Measurements from ENCODE around the gene KLF13.

KLF13 gene

DNA sequence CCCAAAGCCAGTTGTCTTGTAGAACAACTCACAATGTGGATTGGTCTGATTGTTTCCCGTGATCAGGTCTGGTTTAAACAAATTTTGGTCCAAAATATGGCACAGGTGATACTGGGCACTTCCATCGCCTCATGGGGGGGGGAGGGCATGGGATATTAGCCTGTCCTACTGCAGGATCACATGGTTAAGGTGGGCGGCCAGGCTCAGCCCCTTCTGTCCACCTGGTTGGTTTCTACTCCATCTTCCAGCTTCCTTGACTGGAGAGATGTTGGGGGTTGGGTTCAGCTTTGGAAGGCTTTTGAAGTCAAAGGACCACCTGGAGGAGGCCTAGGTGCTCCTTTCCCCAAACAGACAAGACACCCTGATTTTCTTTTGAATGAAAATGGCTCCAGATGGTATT lies 7.2 kb downstream of the KLF13 start:
- DNase-seq = no peak

DNA sequence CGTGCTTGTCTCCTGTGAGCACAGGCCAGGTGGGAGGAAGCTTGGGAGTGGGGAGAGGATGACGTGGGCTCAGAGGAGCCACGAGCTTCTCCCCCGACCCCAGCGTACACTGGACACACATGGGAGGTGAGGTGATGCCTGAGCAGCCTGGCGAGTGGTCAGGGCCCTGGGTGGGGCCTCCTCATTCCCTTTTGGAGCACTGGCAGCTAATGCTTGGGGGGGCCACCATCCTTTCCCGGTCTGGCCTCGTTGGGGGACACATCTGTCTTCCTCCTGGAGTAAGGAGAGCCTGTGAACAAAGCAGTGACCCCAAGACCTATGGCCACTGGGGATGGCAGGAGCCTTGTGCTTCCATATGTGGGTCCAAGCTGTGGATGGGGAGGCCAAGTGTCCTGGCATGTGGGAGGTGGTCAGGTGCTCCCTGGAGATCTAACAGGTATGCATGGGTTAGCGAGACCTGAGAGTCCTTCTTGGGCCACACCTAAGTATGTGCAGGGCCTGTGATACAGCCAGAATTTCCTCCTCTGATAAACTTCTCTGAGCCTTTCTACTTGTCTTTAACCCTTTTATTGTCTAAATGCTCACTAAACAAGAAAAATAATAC lies 9.5 kb downstream of the KLF13 start:
- no peak for DNase-seq

DNA sequence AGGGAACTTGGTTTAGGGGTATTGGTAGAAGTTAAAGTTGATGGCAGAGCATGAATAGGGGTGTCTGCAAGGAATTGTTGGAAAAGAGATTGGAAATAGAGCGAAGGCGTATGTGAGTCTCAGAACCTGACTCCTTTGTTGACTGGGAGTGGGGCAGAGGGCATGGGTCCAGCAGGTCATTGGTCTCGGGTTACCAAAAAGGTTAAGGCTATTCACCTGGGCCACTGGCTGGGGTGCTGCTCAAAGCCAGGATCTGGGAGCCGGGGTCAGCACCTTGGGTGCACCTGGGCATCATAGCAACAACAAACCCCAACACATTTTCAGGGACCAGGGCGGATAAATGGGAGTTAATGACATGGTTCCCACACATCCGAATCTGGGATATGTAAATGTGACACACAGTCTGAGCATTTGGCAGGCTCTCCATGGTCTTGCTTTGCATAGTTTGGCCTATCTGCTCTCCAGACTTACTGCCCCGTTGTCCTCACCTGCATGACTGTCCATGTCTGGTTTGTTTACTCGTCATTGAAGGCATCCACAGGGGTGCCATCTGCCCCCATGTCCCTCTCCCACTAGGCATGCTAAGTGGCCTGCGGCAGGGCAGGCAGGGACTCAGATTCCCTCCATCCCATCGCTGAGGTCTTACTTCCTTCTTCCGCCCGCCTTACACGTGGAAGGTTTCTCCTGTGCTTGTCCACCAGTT lies 10.1 kb downstream of the KLF13 start:
- no peak for DNase-seq

DNA sequence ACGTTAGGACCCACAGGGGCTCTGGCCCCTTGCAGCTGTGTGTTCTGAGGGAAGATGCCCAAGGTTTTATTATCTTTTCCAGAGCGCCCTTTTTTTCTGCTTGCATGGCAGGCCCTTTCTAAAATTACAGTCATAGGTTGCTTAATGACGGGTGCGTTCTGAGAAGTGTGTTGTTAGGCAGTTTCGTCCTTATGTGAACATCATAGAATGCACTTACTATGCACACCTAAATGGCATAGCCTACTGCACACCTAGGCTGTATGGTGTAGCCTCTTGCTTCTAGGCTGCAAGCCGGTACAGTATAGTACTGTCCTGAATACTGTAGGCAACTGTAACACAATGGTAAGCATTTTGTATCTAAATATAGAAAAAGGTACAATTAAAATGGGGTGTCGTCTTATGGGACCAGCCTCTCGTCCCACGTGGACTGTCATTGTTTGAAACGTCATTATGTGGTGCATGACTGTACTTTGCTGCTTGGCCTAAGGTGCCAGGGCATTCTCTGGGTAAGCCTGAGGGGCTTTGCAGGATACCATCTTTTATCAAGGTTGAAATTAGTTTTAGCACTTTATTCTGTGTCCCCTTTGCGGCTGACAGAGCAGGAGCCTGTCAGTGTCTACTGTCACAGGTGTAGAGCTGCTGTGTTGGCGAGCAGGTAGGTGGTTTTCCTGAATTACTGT lies 10.9 kb downstream of the KLF13 start:
- no peak for DNase-seq

DNA sequence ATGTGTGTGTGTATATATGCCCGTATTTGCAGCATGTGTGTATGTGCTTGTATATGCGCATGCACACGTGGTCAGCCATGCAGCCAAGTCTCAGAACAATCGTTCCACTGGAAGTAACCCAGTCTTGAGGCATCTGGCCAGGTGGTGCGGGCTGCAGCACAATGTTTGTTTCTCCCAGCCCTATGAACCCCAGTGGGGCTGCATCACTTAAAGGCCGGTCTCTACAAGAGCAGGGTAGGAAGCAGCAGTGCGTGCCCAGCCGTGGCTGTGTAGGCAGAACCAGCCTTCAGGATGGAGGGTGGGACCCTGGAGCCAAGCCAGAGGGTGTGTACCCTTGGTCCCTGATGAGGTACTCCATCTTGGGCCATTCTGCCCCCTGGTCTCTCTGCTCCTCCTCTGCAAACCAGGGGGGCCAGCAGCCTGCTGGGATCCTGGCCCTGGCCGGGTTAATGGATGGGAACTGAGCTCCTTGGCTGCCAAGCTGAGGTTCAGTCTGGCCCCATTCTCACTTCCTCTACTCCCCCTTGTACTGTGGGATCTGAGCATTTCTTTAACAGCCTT lies 11.8 kb downstream of the KLF13 start:
- no peak for DNase-seq

DNA sequence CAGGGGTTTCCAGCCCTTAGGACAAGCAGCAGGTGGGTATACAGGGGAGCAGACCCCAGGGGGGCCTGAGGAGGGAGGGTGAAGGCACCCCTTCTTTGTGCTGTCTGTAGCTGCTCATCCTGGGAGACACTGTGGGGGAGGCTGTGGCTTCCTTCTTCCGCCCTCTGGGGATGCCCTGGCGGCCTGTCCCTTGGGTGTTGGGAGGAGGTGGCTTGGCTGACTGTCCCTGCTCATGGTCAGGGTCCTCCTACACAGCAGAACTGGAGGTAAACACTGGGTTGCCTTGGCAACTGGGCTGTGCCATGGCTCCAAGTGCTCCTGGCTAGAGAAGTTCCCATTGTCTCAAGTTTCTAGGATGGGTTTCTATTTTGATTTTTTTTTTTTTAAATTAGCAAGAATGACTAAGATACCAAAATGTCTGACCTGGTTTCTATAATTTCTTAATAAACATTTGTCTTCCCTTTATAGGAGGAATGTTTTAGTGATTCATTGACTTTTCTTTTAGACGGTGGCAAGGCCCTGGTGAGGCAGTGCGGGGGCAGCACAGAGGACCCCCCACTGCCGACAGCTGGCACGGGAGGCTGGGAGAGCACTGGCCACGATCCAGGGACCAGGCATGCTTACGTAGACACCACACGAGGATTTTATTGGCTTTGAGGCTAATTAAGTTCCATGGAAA lies 12.4 kb downstream of the KLF13 start:
- no peak for DNase-seq

DNA sequence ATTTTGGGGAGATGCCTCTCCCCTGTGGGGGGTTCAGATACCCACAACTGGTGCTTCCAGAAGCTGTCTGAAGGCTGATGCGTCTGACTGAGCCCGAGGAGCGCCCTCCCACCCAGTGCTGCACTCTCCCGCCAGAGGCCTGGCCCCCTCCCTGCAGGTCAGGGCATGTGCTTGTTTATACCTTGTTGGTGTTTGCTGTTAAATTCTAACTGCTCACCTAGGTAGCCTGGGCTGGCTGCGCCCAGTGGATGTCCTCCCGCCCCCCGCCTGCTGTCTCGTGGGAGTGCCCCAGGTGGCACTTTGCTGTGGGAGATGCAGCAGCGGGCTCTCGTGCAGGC lies 12.9 kb downstream of the KLF13 start:
- no peak for DNase-seq

DNA sequence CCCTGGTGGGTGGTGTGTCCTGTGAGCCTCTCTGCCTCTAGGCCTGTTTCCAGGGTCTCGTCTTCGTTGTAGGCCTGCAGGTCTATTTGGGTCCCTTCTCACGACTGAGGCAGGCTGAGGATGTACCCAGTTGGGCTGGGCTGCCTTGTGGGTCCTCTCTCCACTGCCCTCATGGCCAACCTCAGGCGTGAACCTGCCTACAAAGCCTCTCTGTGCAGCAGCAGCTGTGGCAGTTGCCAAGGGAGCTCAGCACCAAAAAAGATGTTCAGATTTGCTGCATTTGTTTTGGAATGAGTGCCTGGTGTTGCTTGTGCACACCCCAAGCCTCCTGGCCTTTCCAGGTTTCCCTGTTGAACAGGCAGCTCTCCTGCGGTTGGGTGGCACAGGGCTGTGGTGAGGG lies 13.4 kb downstream of the KLF13 start:
- DNase-seq = no peak

DNA sequence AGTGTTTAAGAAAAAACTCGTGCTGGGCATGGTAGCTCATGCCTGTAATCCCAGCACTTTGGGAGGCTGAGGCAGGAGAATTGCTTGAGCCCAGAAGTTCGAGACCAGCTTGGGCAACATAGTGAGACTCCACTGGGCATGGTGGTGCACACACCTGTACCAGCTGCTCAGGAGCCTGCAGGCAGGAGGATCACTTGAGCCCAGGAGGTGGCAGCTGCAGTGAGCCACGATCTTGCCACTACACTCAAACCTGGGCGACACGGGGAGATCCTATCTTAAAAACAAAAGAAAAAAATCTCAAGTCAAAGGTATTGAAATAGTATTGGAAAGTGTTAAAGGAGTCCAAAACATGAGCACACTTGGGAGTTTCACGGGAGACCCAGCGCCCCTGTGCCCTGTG lies 14.0 kb downstream of the KLF13 start:
- DNase-seq = no peak

DNA sequence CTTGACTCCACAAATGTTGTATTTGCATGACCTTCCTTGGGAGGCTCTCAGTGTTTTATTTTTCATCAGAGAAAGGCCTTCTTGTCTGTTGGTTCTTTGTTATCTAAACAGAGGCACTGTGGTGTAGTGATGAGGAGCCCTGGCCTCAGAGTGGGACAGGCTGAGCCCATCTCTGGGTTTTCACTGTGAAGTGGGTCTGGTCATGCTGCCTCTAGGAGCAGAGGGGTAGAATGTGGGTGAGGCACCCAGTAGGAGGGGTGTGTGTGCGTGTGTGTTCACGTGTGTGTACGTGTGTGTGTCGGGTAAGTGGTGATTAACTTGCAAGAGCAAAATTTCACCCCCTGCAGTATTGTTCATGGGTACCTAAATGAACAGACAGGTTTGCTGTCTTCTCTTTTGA lies 14.4 kb downstream of the KLF13 start:
- no peak for DNase-seq

DNA sequence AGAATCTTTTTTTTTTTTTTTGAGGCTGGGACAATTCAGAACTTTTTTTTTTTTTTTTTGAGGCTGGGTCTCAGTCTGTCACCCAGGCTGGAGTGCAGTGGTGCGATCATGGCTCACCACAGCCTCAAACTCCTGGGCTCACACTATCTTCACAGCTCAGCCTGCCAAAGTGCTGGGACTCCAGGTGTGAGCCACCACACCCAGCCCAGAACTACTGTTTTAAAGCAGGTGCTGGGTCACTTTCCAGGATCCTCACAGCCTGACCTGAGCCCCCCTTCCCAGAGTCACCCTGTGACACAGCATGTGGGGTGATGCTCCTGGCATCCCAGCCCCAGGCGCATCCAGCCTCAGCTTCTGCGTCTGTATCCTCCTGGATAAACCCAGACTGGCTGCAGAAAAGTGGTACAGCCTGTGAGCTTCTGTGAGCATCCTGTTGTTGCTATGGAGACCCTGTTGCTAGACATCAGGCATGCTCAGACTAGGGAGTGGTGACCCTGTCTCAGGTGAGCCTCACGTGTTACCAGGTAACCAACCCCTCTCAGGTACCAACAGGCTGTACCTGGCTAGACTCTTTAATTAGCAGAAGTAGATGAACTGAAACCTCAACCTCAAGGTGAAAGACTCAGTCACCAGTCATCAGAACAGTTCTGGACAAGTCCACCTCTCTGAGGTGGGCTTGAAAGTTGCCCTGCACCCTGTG lies 15.0 kb downstream of the KLF13 start:
- no peak for DNase-seq

DNA sequence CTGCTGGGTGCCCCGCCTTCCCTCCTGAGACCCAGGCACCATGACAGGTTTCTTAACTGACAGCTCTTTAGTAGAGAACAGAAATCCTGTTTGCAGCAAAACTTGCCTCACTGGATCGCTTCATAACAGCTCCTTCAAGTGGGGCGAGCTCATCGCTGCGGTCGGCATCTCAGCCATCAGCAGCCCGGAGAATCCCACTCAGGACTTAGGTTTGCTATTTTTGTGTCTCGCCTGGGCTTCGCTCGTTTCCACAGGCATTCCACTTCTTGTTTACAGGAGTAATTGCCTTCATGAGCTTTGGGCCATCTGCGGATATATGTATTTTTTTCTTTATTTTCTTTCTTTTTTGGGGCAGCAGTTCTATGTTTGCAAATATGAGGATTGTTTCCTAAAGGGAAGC lies 15.7 kb downstream of the KLF13 start:
- DNase-seq = no peak

DNA sequence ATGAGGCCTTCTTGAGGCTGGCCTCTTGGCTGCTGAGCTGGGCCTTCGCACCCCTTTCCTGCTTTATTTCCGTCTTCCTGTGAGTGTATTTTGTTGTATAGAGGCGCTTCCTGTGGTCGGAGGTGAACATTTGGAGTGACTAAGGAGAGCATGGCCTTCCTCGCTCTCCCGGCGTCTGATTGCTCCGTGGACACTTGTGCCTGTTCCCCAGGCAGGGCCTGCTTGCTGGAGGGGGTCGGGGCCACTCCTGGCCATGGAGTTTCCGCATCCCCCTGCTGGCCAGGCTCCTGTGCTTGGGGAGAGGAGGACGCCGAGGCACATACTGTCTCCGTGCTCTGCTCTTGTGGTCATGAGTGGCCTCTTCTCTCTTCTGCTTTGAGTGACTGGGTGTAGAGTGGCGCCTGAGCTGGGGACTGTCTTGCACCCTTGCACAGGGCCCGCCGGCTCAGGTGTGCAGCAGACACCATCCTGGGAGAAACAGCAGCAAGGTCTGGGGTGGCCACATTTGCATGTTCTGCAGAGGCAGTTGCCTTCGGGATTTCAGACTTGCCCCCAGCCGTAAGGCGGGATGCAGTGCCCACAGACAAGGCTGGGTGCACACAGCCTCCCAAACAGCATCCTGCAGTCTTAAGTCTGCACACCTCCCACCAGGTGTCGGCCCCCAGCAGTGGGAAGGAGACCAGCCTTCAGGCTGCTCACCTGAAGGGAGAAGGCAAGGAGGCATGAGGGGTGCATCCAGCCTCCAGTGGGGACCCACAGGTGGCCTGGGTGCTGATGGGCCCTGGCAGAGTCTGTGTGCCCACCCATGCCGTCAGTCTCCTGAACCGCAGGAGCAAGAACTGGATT lies 16.4 kb downstream of the KLF13 start:
- no peak for DNase-seq

DNA sequence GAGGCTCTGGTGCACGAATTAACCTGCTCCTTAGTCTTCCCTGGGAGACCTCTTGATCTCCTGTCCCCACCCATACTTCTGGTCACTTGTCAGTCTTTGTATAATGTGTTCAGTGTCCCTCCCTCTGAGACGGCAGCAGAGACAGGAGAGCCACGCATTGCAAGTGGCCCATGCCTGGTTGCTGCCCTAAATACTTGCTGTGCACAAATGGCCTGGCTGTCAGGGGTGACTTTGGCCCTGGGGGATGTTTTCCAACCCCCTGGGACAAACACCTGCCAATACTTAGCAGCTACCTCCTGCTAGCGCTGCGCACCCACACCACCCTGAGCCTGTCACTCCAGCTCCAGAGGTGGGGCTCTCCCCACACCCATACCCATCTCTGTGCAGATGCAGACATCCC lies 17.2 kb downstream of the KLF13 start:
- no peak for DNase-seq

DNA sequence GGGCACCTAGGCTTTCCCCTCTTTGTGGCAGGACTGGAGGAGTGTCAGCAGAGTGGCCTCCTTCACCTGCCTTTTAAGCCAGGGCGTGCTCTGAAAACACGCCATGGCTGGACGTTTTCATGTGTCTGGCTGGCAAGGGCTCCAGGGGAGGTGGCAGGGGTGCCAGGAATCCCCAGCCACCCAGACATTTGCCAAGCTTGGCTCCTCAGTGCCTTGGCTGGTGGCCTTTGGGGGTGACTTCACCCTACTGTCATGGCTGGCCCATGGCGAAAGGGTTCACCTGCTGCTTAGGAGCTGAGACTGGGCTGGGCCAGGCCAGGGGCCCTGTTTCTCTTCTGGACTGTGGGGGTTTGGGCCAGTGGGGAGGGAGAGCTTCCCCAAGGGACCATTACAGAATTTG lies 17.6 kb downstream of the KLF13 start:
- DNase-seq = no peak

DNA sequence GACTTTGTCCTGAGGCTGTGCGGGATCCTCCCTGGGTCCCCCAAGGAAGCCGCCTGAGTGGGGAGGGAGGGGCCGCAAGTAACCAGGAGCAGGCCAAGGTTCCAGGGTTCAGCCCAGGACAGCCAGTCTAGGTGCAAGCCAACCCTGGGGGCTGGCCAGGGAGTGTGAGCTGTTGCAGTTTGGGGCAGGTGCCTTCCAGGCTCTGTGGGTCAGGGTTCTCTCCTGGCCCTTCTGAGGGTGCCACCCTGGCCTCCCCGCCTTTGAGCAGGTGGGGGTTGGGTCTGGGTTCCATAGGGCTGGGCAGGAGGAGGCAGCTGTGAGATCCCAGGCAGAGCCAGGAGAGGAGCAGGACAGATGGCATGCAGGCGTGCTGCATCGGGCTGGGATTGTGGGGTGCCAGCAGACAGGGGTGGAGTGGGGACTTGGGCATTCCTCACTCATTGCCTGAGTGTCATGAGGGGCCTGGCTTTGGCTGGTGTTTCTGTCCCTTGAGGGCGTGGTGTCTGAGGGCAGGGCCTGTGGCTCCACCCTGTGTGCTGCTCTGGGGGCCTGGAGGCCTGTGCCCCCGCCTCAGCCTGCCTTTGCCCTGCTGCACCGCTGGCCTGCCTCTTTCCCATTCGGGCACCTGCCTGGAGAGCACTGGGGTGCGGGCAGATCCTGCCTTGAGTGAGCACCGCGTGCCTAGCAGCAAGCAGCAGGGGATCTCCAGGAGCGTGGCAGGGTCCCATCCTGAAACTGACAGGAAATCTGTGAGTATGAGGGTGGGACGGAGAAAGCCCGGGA lies 18.4 kb downstream of the KLF13 start:
- DNase-seq = no peak

DNA sequence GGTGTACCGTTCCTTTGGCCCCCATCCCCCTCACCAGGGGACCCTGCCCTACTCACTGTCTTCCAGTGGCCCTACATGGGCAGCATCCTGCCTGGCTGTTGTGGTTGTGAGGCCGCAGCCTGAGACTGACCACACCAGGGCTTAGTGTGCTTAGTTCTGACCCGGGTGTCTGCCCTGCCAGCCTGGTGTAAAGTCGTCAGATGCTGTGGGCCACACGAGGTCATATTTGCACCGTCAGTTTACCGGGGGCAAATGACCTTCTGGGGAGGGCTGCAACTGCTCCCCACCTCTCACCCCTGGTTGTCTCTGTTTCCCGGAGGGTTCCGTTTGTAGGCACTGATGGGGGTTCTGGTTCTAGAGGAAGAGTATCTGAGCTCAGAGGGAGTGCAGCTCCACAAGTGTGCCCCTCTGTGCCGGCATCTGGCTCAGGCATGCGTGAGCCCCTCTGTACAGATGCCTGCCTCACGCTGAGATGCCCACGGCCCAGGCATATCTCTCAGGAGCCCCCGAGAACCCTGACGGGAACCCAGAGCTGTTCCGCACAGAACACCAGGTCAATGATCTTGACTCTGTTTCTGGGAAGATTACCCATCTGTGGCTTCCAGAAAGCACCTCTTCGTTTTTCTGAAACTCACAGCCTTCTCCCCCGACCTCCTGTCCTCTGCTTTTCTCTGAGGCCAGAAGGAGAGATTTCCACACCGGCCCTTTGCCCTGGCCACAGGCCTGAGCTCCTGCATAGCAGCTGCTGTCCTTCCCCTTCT lies 19.2 kb downstream of the KLF13 start:
- DNase-seq = no peak

DNA sequence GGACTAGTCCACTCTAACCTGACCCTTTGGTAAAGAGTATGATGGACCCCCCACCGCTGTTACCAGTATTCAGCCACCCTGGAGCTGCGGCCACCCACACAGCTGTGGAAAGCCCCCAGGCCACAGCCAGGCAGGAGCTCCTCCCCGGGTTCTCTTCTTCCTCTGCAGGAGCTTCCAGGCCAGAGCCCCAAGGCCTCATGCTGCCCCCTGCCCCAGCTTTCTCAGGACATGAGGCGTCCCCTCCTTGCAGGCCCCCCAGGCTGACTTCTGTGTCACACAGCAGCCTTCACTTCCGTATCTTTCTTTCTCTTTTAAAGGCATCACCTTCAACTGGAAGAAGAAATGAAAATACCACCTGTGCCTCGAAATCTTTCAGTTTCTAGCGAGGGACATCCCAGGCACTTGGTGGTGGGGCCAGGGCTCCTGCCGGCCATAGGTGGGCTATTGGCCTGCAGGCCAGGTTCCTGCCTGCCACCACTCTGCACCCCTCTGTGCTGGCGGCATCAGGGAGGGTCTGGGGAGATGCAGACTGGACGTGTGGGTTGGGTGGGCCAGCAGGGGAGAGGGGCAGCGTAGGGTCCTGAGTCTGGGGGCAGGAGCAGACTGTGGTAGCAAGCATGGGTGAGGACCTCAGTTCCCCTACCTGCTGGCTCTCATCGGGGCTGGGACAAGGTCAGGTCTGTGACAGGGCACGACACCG lies 19.9 kb downstream of the KLF13 start:
- no peak for DNase-seq

DNA sequence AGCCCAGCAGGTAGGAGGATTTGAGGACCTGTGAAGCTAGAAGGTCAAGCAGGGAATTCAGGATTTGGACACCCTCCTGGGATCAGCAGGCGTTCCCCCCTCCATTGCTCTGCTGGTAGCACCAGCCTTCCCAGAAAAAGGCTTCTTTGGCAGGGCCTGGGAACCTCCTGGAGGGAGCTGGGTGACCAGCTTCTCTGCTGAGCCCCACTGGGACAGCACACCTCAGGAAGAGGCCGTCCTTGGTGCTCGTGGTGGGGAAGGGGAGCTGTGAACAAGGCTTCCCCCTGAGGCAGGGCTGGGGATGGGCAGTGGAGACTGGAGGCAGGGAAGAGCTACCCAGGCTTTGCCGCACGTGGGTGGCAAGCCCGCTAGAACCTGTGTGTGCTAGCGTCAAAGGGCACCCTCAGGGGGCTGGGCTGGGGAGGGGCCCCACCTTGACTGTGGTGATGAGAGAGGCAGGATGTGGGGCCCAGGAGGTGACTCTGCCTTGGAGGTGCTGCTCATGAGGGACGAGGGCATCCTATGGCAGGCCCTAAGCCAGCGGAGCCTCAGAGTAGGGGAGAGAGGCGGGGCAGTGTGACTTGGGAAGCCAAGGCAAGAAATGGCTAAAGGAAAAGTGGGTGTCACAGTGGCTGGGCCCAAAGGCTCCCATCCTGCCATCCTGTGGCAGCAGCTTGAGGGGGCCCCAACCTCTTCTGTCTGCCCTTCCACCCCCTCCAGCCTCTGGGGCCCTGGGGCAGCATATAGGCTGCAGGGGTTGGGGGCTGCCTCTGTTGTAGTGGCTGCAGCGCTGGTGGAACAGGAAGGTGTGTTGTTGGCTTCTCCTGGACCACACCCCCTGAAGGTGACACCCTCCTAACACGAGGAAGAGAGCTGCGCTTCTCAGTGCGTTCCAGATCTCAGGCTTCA lies 20.7 kb downstream of the KLF13 start:
- no peak for DNase-seq
